ENCODE data around the gene PAPOLA. TPM values are rescaled to one million over a fixed set of nuclear protein-coding genes. Genes with fewer than 3 reads are reported as not detected.

The PAPOLA gene
- total and polyA plus RNA-seq, 9 of the 15 experiments (the other 6 are each of a cell fraction or from before 2014, with no cell fraction given) = 51.1 to 199 (median 95.8) TPM

DNA sequence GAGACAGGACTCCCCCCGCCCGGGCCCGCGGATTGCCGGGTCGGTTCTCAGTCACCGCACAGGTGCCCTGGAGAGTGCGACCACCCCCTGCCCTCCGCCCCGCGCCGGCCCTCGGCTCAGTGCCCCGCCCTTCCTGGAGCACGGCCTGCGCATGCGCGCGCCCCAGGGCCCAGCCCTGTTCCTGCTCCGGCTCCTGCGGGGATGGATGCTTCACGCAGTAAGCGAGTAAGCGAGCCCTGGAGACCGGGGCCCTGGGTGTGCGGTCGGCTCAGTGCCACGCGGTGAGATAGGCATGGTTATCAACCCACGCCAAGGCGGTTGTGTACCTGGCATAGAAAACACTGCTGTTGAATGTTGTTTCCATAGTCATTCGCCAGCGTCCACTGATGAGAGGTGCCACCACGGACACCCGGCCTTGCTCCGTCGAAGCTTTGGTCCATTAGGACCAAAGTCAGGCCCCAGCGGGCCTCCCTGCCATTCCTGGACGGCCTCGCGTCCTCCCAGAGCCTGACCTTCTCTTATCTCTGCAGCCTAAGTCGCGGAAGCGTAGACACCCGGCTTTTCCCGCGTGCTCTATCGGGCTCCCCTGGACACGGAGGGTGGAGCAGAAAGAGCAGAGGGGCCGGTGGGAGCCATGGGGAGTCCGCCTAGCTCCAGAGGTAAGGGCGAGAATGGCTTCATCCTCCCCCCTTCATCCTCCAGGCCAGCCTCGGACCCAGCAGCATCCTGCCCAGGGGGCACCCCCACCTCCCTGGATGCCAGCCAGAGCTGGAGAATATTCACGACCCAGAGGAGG lies 90.6 kb downstream of the PAPOLA start (continued):
- TF ChIP-seq HNRNPLL (IDR thresholded peaks at IDR 0.05; ENCODE audit: low read depth, low read length, poor library complexity, severe bottlenecking) = no peak
- TF ChIP-seq ZNF384 (IDR thresholded peaks at IDR 0.05; ENCODE audit: low read depth, low read length) = no peak
- no peak for TF ChIP-seq PREB (CRISPR knock-in tag; IDR thresholded peaks at IDR 0.05)
- no peak for TF ChIP-seq FOXJ3 (CRISPR knock-in tag; IDR thresholded peaks at IDR 0.05)
- peak; percentile 70 for TF ChIP-seq L3MBTL2 (IDR thresholded peaks at IDR 0.05)
- no peak for TF ChIP-seq TGIF2 (CRISPR knock-in tag; IDR thresholded peaks at IDR 0.05)
- no peak for TF ChIP-seq FOXJ2 (tag; IDR thresholded peaks at IDR 0.05)
- TF ChIP-seq TBP (optimal IDR thresholded peaks at IDR 0.05; ENCODE audit: low read depth, low read length) = no peak
- TF ChIP-seq, protein P1, sequence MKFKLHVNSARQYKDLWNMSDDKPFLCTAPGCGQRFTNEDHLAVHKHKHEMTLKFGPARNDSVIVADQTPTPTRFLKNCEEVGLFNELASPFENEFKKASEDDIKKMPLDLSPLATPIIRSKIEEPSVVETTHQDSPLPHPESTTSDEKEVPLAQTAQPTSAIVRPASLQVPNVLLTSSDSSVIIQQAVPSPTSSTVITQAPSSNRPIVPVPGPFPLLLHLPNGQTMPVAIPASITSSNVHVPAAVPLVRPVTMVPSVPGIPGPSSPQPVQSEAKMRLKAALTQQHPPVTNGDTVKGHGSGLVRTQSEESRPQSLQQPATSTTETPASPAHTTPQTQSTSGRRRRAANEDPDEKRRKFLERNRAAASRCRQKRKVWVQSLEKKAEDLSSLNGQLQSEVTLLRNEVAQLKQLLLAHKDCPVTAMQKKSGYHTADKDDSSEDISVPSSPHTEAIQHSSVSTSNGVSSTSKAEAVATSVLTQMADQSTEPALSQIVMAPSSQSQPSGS (CRISPR knock-in tag; IDR thresholded peaks at IDR 0.05) = no peak
- no peak for TF ChIP-seq RBM22 (IDR thresholded peaks at IDR 0.05; ENCODE audit: low read depth, low read length, poor library complexity, severe bottlenecking)
- TF ChIP-seq MECOM (CRISPR knock-in tag; IDR thresholded peaks at IDR 0.05) = no peak
- TF ChIP-seq, protein P2, sequence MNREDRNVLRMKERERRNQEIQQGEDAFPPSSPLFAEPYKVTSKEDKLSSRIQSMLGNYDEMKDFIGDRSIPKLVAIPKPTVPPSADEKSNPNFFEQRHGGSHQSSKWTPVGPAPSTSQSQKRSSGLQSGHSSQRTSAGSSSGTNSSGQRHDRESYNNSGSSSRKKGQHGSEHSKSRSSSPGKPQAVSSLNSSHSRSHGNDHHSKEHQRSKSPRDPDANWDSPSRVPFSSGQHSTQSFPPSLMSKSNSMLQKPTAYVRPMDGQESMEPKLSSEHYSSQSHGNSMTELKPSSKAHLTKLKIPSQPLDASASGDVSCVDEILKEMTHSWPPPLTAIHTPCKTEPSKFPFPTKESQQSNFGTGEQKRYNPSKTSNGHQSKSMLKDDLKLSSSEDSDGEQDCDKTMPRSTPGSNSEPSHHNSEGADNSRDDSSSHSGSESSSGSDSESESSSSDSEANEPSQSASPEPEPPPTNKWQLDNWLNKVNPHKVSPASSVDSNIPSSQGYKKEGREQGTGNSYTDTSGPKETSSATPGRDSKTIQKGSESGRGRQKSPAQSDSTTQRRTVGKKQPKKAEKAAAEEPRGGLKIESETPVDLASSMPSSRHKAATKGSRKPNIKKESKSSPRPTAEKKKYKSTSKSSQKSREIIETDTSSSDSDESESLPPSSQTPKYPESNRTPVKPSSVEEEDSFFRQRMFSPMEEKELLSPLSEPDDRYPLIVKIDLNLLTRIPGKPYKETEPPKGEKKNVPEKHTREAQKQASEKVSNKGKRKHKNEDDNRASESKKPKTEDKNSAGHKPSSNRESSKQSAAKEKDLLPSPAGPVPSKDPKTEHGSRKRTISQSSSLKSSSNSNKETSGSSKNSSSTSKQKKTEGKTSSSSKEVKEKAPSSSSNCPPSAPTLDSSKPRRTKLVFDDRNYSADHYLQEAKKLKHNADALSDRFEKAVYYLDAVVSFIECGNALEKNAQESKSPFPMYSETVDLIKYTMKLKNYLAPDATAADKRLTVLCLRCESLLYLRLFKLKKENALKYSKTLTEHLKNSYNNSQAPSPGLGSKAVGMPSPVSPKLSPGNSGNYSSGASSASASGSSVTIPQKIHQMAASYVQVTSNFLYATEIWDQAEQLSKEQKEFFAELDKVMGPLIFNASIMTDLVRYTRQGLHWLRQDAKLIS (CRISPR knock-in tag; IDR thresholded peaks at IDR 0.05) = no peak
- TF ChIP-seq ZNF282 (CRISPR knock-in tag; IDR thresholded peaks at IDR 0.05) = no peak
- no peak for TF ChIP-seq SRSF1 (IDR thresholded peaks at IDR 0.05; ENCODE audit: low read depth, low read length)
- peak; percentile 96 for TF ChIP-seq NRF1 (conservative IDR thresholded peaks at IDR 0.05 in 1 of 2, IDR thresholded peaks at IDR 0.05 in 1 of 2)
- TF ChIP-seq, protein P3, sequence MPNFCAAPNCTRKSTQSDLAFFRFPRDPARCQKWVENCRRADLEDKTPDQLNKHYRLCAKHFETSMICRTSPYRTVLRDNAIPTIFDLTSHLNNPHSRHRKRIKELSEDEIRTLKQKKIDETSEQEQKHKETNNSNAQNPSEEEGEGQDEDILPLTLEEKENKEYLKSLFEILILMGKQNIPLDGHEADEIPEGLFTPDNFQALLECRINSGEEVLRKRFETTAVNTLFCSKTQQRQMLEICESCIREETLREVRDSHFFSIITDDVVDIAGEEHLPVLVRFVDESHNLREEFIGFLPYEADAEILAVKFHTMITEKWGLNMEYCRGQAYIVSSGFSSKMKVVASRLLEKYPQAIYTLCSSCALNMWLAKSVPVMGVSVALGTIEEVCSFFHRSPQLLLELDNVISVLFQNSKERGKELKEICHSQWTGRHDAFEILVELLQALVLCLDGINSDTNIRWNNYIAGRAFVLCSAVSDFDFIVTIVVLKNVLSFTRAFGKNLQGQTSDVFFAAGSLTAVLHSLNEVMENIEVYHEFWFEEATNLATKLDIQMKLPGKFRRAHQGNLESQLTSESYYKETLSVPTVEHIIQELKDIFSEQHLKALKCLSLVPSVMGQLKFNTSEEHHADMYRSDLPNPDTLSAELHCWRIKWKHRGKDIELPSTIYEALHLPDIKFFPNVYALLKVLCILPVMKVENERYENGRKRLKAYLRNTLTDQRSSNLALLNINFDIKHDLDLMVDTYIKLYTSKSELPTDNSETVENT (CRISPR knock-in tag; IDR thresholded peaks at IDR 0.05) = no peak
- TF ChIP-seq, protein P4, sequence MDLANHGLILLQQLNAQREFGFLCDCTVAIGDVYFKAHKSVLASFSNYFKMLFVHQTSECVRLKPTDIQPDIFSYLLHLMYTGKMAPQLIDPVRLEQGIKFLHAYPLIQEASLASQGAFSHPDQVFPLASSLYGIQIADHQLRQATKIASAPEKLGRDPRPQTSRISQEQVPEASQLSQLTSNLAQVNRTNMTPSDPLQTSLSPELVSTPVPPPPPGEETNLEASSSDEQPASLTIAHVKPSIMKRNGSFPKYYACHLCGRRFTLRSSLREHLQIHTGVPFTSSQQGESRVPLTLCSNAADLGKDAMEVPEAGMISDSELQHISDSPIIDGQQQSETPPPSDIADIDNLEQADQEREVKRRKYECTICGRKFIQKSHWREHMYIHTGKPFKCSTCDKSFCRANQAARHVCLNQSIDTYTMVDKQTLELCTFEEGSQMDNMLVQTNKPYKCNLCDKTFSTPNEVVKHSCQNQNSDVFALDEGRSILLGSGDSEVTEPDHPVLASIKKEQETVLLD (IDR thresholded peaks at IDR 0.05) = peak; percentile 90

Data from K562 (cell line).